Measurements from ENCODE around the gene ATP5PD.

The ATP5PD gene

DNA sequence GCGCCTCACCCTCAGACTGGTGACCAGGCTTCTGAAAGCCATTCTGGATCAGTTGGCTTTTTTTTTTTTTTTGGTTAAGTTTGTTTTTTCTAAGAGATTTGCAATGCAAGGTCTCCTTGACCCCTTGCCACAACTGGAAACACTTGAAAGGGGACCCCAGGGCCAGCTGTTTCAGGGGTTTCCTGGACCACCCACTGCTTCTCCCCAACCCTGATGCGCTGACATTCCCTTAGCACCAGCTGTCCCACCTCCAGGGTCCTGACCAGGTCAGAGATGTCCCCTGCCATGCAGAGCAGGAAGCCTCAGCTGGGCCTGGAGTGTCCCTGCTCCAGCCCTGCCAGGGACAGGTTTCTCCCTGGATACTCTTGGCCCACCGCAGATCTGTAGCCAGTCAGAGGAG is 42.4 kb downstream of the ATP5PD start:
- no peak overlapping the region for H3K4me3 ChIP-seq (ENCODE audit: low read depth, low read length)

DNA sequence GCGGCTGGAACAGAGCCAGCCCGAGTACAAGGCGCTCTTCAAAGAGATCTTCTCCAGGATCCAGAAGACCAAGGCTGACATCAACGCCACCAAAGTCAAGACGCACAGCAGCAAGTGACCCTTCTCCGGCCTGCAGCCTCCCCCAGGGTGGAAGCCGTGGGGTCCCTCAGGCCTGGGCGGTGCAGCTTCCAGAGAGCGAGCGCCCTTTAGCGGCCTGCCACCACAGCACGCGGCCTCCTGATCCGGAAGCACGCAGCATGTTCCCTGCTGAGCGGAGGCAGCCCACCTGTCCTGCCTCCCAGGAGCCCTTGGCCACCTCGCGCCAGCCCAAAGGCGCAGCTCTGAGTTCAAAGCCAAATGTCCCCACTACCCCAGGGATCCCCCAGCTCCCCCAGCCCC is 42.8 kb downstream of the ATP5PD start:
- no peak for DNase-seq (ENCODE audit: low read depth)
- no peak overlapping the region for H3K4me3 ChIP-seq (ENCODE audit: low read depth, low read length)

More for the DNA sequence above, 42.4 kb downstream of the ATP5PD start:
- no peak for DNase-seq (ENCODE audit: low read depth)

DNA sequence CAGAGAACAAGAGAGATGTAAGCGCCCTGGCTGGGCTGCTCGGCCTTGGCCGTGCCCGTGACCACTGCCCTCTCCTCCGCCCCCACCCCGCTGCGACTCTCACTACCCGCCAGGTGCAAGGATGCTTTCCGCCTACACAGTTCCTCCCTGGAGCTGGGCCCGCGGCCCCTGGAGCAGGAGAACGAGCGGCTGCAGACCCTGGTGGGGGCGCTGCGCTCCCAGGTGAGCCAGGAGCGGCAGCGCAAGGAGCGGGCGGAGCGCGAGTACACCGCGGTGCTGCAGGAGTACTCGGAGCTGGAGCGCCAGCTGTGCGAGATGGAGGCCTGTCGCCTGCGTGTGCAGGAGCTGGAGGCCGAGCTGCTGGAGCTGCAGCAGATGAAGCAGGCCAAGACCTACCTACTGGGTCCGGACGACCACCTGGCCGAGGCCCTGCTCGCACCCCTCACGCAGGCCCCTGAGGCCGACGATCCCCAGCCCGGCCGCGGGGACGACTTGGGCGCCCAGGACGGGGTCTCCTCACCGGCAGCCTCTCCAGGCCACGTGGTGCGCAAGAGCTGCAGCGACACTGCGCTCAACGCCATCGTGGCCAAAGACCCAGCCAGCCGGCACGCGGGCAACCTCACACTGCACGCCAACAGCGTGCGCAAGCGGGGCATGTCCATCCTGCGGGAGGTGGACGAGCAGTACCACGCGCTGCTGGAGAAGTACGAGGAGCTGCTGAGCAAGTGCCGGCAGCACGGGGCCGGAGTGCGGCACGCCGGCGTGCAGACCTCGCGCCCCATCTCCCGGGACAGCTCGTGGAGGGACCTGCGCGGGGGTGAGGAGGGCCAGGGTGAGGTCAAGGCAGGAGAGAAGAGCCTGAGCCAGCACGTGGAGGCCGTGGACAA is 43.5 kb downstream of the ATP5PD start:
- H3K4me3 ChIP-seq (ENCODE audit: low read depth, low read length) = no peak overlapping the region
- DNase-seq (ENCODE audit: low read depth) = no peak

DNA sequence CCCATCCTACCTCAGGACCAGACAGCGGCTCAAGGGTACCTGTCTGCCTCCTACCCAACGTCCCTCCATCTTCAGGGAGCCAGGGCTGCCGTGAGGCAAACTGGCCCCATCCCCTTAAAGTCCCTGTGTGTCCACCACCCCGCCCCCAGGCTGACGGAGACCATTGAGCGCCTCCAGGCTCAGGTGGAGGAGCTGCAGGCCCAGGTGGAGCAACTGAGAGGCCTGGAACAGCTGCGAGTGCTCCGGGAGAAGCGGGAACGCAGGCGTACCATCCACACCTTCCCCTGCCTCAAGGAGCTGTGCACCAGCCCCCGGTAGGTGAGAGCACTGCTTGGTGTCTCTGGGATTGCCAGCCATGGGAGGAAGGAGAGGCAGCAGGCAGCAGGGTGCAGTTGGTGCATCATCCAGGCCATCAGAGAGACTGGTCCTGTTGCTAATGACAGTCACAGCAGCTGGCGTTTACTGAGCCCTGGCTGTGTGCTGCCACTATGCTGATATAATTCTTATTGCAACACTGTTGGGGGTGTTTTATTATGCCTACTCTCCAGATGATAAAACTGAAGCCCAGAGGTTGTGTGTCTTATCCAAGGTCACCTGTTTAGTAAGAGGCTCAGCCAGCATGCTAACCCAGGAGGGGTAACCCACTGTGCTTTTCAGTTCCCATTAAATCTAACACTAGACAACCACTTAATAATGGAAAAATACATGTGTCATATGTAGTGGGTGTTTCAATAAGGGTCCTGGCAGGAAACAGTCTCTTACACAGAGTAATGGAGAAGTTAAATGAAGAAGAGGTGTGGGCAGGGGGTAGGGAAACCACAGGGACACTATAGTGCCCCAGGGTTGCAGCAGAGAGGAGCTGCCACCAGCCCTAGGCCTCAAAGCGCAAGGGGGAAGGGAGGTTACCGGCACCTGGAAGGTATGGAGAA is 44.6 kb downstream of the ATP5PD start:
- DNase-seq (ENCODE audit: low read depth) = no peak
- H3K4me3 ChIP-seq (ENCODE audit: low read depth, low read length) = no peak overlapping the region

DNA sequence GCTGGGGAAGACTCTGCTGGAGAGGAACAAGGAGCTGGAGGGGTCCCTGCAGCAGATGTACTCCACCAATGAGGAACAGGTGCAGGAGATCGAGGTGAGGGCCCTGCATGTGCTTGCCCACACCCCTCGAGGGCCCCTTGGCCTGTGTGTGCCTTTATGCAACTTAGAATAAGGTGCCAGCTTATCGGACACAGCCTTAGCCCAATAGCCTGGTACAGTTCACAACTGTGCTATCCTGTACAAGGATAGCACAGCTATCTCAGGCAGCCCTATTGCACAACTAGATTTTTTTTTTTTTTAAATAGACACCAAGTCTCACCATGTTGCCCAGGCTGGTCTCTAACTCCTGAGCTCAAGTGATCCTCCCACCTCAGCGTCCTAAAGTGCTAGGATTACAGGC is 47.2 kb downstream of the ATP5PD start:
- DNase-seq (ENCODE audit: low read depth) = no peak
- H3K4me3 ChIP-seq (ENCODE audit: low read depth, low read length) = no peak overlapping the region

- no peak for DNase-seq (ENCODE audit: low read depth)
- H3K4me3 ChIP-seq (ENCODE audit: low read depth, low read length) = no peak overlapping the region
Observed at GRCh38 chr17:74998783-74999182, 48.0 kb downstream of the ATP5PD start.

DNA sequence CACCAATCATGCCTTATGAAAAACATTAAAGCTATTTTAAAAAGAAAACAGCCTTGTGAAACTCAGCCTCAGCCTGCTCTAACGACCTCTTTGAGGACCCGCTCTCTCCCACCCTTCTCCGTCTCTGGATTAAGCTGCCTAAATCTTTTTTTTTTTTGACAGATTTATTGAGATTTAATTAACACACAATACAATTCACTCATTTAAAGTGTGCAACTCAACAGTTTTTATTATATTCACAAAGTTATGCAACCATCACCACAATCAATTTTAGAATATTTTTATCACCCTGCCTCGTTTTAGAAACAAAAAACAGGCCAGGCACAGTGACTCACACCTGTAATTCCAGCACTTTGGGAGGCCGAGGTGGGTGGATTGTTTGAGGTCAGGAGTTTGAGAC is 50.9 kb downstream of the ATP5PD start:
- H3K4me3 ChIP-seq (ENCODE audit: low read depth, low read length) = no peak overlapping the region
- no peak for DNase-seq (ENCODE audit: low read depth)

GRCh38 chr17:74994440-74994839 is 52.3 kb downstream of the ATP5PD start:
- H3K4me3 ChIP-seq (ENCODE audit: low read depth, low read length) = no peak overlapping the region
- DNase-seq (ENCODE audit: low read depth) = no peak

- DNase-seq (ENCODE audit: low read depth) = no peak
- no peak overlapping the region for H3K4me3 ChIP-seq (ENCODE audit: low read depth, low read length)
Observed at GRCh38 chr17:74992223-74992622, 54.5 kb downstream of the ATP5PD start.

GRCh38 chr17:74990581-74991105 is 56.1 kb downstream of the ATP5PD start:
- DNase-seq (ENCODE audit: low read depth) = no peak

More at GRCh38 chr17:74990581-74991105, 56.1 kb downstream of the ATP5PD start:
- no peak overlapping the region for H3K4me3 ChIP-seq (ENCODE audit: low read depth, low read length)

Measured in skeletal muscle cell (primary cell).